Measurements from ENCODE around the gene GDPD5.

DNA sequence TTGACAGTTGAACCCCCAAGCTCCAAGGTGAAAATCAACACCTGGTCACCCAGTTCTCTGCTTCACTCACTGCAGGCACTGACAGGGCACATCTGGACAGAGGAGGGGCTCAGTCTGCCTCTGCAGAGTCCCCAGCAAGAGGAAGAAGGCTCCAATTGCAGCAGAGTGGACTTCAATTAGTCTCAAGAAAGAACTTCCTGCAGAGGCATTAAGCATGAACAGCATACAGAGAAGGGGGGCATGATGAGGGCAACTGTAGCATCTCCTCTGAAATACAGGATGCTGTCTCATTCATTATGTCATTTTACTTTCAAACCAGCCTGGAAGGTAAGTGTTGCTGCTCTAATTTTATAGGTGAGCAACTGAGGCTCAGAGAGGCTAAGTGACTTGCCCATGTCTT is 11.1 kb downstream of the GDPD5 start:
- TF ChIP-seq GATA3 (IDR thresholded peaks at IDR 0.05; ENCODE audit: low read depth, low read length) (no peak), GATA2 (IDR thresholded peaks at IDR 0.05; ENCODE audit: low read depth, low read length) (no peak)

Measured in SH-SY5Y (cell line).